PC-9 (cell line): ENCODE data around the gene WDHD1.

Experiments used
- EZH2 ChIP-seq: fragments of 200-600 bp; sonication (generic); IDR thresholded peaks from 2 replicates; pipeline ENCODE4 v1.8.0; 2017; ENCODE audit warnings: antibody characterized with exemption, low read depth
- TF ChIP-seq, protein P1 (sequence below): fragments of 200-600 bp; sonication (generic); conservative IDR thresholded peaks from 2 replicates; pipeline ENCODE4 v1.6.1; 2017; ENCODE audit warnings: mixed run types, antibody characterized with exemption, mild to moderate bottlenecking, moderate library complexity

DNA sequence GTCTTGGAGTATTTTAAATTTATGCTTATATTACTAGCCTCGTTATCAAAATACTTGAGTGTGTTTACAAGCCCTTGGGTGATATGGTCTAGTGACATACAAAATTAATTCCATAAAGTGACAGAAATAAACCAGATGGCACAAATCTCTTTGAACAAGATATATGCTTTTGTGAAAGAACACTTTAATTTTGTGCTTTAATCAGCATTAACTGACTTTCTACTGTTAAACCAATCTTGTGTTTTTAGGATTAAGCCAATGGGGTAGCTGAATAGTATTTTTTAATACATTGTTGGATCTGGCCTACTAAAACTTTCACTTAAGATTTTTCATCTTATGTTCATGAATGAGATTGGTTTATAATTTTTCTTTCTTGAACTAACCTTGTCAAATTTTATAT lies 93.9 kb downstream of the WDHD1 start:
- no peak for TF ChIP-seq EZH2
- TF ChIP-seq, protein P1, sequence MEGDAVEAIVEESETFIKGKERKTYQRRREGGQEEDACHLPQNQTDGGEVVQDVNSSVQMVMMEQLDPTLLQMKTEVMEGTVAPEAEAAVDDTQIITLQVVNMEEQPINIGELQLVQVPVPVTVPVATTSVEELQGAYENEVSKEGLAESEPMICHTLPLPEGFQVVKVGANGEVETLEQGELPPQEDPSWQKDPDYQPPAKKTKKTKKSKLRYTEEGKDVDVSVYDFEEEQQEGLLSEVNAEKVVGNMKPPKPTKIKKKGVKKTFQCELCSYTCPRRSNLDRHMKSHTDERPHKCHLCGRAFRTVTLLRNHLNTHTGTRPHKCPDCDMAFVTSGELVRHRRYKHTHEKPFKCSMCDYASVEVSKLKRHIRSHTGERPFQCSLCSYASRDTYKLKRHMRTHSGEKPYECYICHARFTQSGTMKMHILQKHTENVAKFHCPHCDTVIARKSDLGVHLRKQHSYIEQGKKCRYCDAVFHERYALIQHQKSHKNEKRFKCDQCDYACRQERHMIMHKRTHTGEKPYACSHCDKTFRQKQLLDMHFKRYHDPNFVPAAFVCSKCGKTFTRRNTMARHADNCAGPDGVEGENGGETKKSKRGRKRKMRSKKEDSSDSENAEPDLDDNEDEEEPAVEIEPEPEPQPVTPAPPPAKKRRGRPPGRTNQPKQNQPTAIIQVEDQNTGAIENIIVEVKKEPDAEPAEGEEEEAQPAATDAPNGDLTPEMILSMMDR: no peak
